ENCODE data around the gene KDSR. TPM values are rescaled to one million over a fixed set of nuclear protein-coding genes. Genes with fewer than 3 reads are reported as not detected.

KDSR gene
- total and polyA plus RNA-seq, 2 donors (not counting 1 experiment from before 2014, with no cell fraction given): 43.3 to 54.1 TPM

- H3K27me3 ChIP-seq (ENCODE audit: control insufficient read depth, insufficient read depth, low read length): no peaks in the 10 kb centered on the region
- H3K4me2 ChIP-seq (ENCODE audit: extremely low read depth, insufficient read depth, low read length): peak overlapping the region; percentile 44
- DNase-seq (ENCODE audit: low read depth in 2 of 2): peak; percentile 91 to 96
- H3K9me3 ChIP-seq (ENCODE audit: control insufficient read depth, insufficient read depth, low read depth, low read length): no peaks in the 10 kb centered on the region
- no peak overlapping the region for H2AFZ ChIP-seq (ENCODE audit: low read length)
- no peaks in the 10 kb centered on the region for H4K20me1 ChIP-seq (ENCODE audit: control insufficient read depth, extremely low read depth, insufficient read depth, low read length)
- no peak overlapping the region for H3K9ac ChIP-seq (ENCODE audit: insufficient read depth, low read length)
- H3K27ac ChIP-seq (ENCODE audit: insufficient read depth, low read length): peak overlapping the region; percentile 78
- TF ChIP-seq EZH2 (IDR thresholded peaks at IDR 0.05; ENCODE audit: low read length, missing control alignments): no peak
- TF ChIP-seq, protein P1, sequence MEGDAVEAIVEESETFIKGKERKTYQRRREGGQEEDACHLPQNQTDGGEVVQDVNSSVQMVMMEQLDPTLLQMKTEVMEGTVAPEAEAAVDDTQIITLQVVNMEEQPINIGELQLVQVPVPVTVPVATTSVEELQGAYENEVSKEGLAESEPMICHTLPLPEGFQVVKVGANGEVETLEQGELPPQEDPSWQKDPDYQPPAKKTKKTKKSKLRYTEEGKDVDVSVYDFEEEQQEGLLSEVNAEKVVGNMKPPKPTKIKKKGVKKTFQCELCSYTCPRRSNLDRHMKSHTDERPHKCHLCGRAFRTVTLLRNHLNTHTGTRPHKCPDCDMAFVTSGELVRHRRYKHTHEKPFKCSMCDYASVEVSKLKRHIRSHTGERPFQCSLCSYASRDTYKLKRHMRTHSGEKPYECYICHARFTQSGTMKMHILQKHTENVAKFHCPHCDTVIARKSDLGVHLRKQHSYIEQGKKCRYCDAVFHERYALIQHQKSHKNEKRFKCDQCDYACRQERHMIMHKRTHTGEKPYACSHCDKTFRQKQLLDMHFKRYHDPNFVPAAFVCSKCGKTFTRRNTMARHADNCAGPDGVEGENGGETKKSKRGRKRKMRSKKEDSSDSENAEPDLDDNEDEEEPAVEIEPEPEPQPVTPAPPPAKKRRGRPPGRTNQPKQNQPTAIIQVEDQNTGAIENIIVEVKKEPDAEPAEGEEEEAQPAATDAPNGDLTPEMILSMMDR (conservative IDR thresholded peaks at IDR 0.05 in 1 of 2, IDR thresholded peaks at IDR 0.05 in 1 of 2; ENCODE audit: low read depth in 1 of 2, low read length in 2 of 2): no peak
- H3K36me3 ChIP-seq (ENCODE audit: control insufficient read depth, insufficient read depth, low read length): peaks cover 12% of the 10 kb centered on the region
- peak overlapping the region in 1 of 4 experiments; percentile 10 for H3K4me3 ChIP-seq (replicated peaks in 1 of 4; ENCODE audit: control extremely low read depth in 1 of 4, insufficient read depth in 1 of 4, low read depth in 3 of 4, low read length in 4 of 4)
- H3K79me2 ChIP-seq (ENCODE audit: control insufficient read depth, insufficient read depth, low read length): no peaks in the 10 kb centered on the region
- H3K4me1 ChIP-seq (ENCODE audit: control insufficient read depth, extremely low read depth, insufficient read depth, low read length): peaks cover 6% of the 10 kb centered on the region
Observed at GRCh38 chr18:63336366-63337099, 30.5 kb downstream of the KDSR start.

GRCh38 chr18:63331105-63331504 lies 35.9 kb downstream of the KDSR start:
- Histone ChIP-seq H2AFZ (ENCODE audit: low read length) (no peak overlapping the region), H3K79me2 (ENCODE audit: control insufficient read depth, insufficient read depth, low read length) (no peaks in the 10 kb centered on the region), H3K4me3 (replicated peaks in 1 of 4; ENCODE audit: control extremely low read depth in 1 of 4, insufficient read depth in 1 of 4, low read depth in 3 of 4, low read length in 4 of 4) (no peak overlapping the region), H4K20me1 (ENCODE audit: control insufficient read depth, extremely low read depth, insufficient read depth, low read length) (no peaks in the 10 kb centered on the region), H3K27ac (ENCODE audit: insufficient read depth, low read length) (no peak overlapping the region), H3K9ac (ENCODE audit: insufficient read depth, low read length) (no peak overlapping the region), H3K27me3 (ENCODE audit: control insufficient read depth, insufficient read depth, low read length) (no peaks in the 10 kb centered on the region), H3K4me1 (ENCODE audit: control insufficient read depth, extremely low read depth, insufficient read depth, low read length) (peaks cover 4% of the 10 kb centered on the region), H3K36me3 (ENCODE audit: control insufficient read depth, insufficient read depth, low read length) (peaks cover 12% of the 10 kb centered on the region), H3K4me2 (ENCODE audit: extremely low read depth, insufficient read depth, low read length) (no peak overlapping the region), H3K9me3 (ENCODE audit: control insufficient read depth, insufficient read depth, low read depth, low read length) (no peaks in the 10 kb centered on the region)
- no peak for DNase-seq (ENCODE audit: low read depth in 2 of 2)
- TF ChIP-seq EZH2 (IDR thresholded peaks at IDR 0.05; ENCODE audit: low read length, missing control alignments): no peak
- TF ChIP-seq, protein P1 (conservative IDR thresholded peaks at IDR 0.05 in 1 of 2, IDR thresholded peaks at IDR 0.05 in 1 of 2; ENCODE audit: low read depth in 1 of 2, low read length in 2 of 2): no peak

DNA sequence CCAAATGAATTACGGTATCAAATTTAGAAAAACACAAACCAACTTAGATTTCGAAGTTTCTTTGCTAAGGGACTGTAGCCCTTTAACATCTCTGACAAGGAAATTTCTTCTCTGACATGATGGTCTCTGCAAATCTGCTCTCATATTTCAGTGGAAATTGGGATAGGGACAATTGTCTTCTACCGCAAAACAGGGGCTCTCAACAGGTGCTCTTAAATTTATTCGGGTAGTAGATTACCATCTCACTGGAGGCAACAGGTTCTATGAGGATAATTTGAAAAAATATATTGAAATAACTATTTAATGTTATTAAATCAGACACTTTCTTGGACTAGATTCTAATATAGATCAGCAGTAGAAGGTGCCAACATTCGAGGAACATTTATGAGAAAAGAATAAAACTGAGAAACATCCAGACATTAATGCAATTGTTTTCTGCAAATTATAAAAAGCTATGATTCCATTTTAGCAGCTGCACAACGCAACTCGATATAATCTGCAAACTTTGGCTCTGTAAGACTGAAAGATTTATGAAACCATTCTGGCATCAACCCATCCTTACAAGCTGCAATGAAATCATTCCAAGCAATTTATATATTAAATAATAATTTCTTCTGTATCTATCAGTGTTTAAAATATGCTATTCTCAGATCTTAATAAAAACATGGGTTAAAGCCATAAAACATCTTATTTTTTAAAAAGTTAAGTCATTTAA lies 37.4 kb downstream of the KDSR start:
- H3K36me3 ChIP-seq (ENCODE audit: control insufficient read depth, insufficient read depth, low read length): peaks cover 6% of the 10 kb centered on the region

More for the DNA sequence above, 37.4 kb downstream of the KDSR start:
- DNase-seq (ENCODE audit: low read depth in 2 of 2): no peak
- TF ChIP-seq EZH2 (IDR thresholded peaks at IDR 0.05; ENCODE audit: low read length, missing control alignments): no peak
- TF ChIP-seq, protein P1 (conservative IDR thresholded peaks at IDR 0.05 in 1 of 2, IDR thresholded peaks at IDR 0.05 in 1 of 2; ENCODE audit: low read depth in 1 of 2, low read length in 2 of 2): no peak
- Histone ChIP-seq H3K9me3 (ENCODE audit: control insufficient read depth, insufficient read depth, low read depth, low read length) (no peaks in the 10 kb centered on the region), H4K20me1 (ENCODE audit: control insufficient read depth, extremely low read depth, insufficient read depth, low read length) (no peaks in the 10 kb centered on the region), H3K4me3 (replicated peaks in 1 of 4; ENCODE audit: control extremely low read depth in 1 of 4, insufficient read depth in 1 of 4, low read depth in 3 of 4, low read length in 4 of 4) (no peak overlapping the region), H3K79me2 (ENCODE audit: control insufficient read depth, insufficient read depth, low read length) (no peaks in the 10 kb centered on the region), H2AFZ (ENCODE audit: low read length) (no peak overlapping the region), H3K27ac (ENCODE audit: insufficient read depth, low read length) (no peak overlapping the region), H3K27me3 (ENCODE audit: control insufficient read depth, insufficient read depth, low read length) (no peaks in the 10 kb centered on the region), H3K4me2 (ENCODE audit: extremely low read depth, insufficient read depth, low read length) (no peak overlapping the region), H3K9ac (ENCODE audit: insufficient read depth, low read length) (no peak overlapping the region), H3K4me1 (ENCODE audit: control insufficient read depth, extremely low read depth, insufficient read depth, low read length) (no peaks in the 10 kb centered on the region)

Measured in fibroblast of lung (primary cell).